ACC112 (cell line): ENCODE measurements around the gene E2F4.

ENCODE experiments used
- H2AFZ ChIP-seq: fragments of 200-600 bp; sonication (generic); one replicate; pipeline ENCODE4 v1.6.0; 2017; ENCODE audit warnings: antibody characterized with exemption, low read length; ENCODE audit not compliant: unreplicated experiment
- H3K27ac ChIP-seq: fragments of 200-600 bp; sonication (generic); 2 replicates; pipeline ENCODE4 v1.5.1; 2014; ENCODE audit warnings: low read depth, mild to moderate bottlenecking, antibody characterized with exemption, low read length, moderate library complexity
- H3K27me3 ChIP-seq: fragments of 200-600 bp; sonication (generic); 2 replicates; pipeline ENCODE4 v1.6.1; 2014; ENCODE audit warnings: mild to moderate bottlenecking, antibody characterized with exemption, low read length, moderate library complexity, mixed read lengths; ENCODE audit not compliant: insufficient read depth
- H3K36me3 ChIP-seq: fragments of 200-600 bp; sonication (generic); 2 replicates; pipeline ENCODE4 v1.6.1; 2016; ENCODE audit warnings: mild to moderate bottlenecking, antibody characterized with exemption, low read length, moderate library complexity, mixed read lengths; ENCODE audit not compliant: insufficient read depth
- H3K4me1 ChIP-seq: fragments of 200-600 bp; sonication (generic); one replicate; pipeline ENCODE4 v1.6.1; 2016; ENCODE audit warnings: low read length, mixed read lengths; ENCODE audit not compliant: insufficient read depth, unreplicated experiment, control insufficient read depth
- H3K4me3 ChIP-seq: fragments of 200-600 bp; sonication (generic); 2 replicates; pipeline ENCODE4 v1.5.1; 2014; ENCODE audit warnings: mild to moderate bottlenecking, low read depth, low read length
- H3K79me2 ChIP-seq: fragments of 200-600 bp; sonication (generic); one replicate; pipeline ENCODE4 v1.6.0; 2016; ENCODE audit warnings: low read length; ENCODE audit not compliant: control insufficient read depth, unreplicated experiment, insufficient read depth

Gene E2F4

GRCh38 chr16:67213197-67214019 lies 21.5 kb downstream of the E2F4 start:
- H3K79me2 ChIP-seq = no peaks in the 10 kb centered on the region
- H3K4me3 ChIP-seq = no peak overlapping the region
- no peaks in the 10 kb centered on the region for H3K36me3 ChIP-seq
- no peak overlapping the region for H3K27ac ChIP-seq
- H2AFZ ChIP-seq = no peak overlapping the region
- no peaks in the 10 kb centered on the region for H3K27me3 ChIP-seq
- peaks cover 9% of the 10 kb centered on the region for H3K4me1 ChIP-seq

GRCh38 chr16:67215706-67216105 lies 23.8 kb downstream of the E2F4 start:
- Histone ChIP-seq H3K36me3 (no peaks in the 10 kb centered on the region), H2AFZ (no peak overlapping the region), H3K27ac (no peak overlapping the region), H3K4me3 (no peak overlapping the region), H3K79me2 (no peaks in the 10 kb centered on the region), H3K27me3 (no peaks in the 10 kb centered on the region), H3K4me1 (peaks cover 7% of the 10 kb centered on the region)

GRCh38 chr16:67216612-67217490 lies 24.9 kb downstream of the E2F4 start:
- H3K36me3 ChIP-seq = no peaks in the 10 kb centered on the region
- H3K4me1 ChIP-seq = peaks cover 7% of the 10 kb centered on the region
- no peaks in the 10 kb centered on the region for H3K79me2 ChIP-seq
- no peak overlapping the region for H3K27ac ChIP-seq
- no peaks in the 10 kb centered on the region for H3K27me3 ChIP-seq
- no peak overlapping the region for H3K4me3 ChIP-seq
- no peak overlapping the region for H2AFZ ChIP-seq

GRCh38 chr16:67223992-67224391 lies 32.0 kb downstream of the E2F4 start:
- H2AFZ ChIP-seq = no peak overlapping the region
- H3K27ac ChIP-seq = no peak overlapping the region
- peaks cover 22% of the 10 kb centered on the region for H3K4me1 ChIP-seq
- no peaks in the 10 kb centered on the region for H3K27me3 ChIP-seq
- no peaks in the 10 kb centered on the region for H3K36me3 ChIP-seq
- H3K79me2 ChIP-seq = peaks cover 27% of the 10 kb centered on the region
- no peak overlapping the region for H3K4me3 ChIP-seq

- H3K4me3 ChIP-seq = peak overlapping the region; percentile 96
- peak overlapping the region; percentile 83 for H2AFZ ChIP-seq
- no peaks in the 10 kb centered on the region for H3K27me3 ChIP-seq
- H3K36me3 ChIP-seq = 0 out of 2 replicates have a peak, but pooled peaks cover 6% of the 10 kb centered on the region
- peaks cover 22% of the 10 kb centered on the region for H3K4me1 ChIP-seq
- peaks cover 27% of the 10 kb centered on the region for H3K79me2 ChIP-seq
- peak overlapping the region; percentile 2; the same call in 1 of the 2 replicates for H3K27ac ChIP-seq
Observed at GRCh38 chr16:67226295-67226803, 34.4 kb downstream of the E2F4 start.

GRCh38 chr16:67226804-67227566 lies 35.0 kb downstream of the E2F4 start, which contains the start of gene TMEM208:
Gene TMEM208 (plus strand): TSS chr16:67227130. CDS start chr16:67227219, 89 bp downstream.
- H3K36me3 ChIP-seq = peaks cover 11% of the 10 kb centered on the region; the same call in 1 of the 2 replicates
- peak within 1 kb of the TSS; percentile 83 for H2AFZ ChIP-seq
- peak within 1 kb of the TSS; percentile 72 for H3K27ac ChIP-seq
- H3K4me3 ChIP-seq = peak within 1 kb of the TSS; percentile 96
- no peaks in the 10 kb centered on the region for H3K27me3 ChIP-seq
- peaks cover 30% of the 10 kb centered on the region for H3K79me2 ChIP-seq
- H3K4me1 ChIP-seq = peaks cover 22% of the 10 kb centered on the region

GRCh38 chr16:67227567-67227921 lies 35.6 kb downstream of the E2F4 start:
- peak overlapping the region; percentile 96 for H3K4me3 ChIP-seq
- H3K36me3 ChIP-seq = peaks cover 11% of the 10 kb centered on the region; the same call in 1 of the 2 replicates
- no peaks in the 10 kb centered on the region for H3K27me3 ChIP-seq
- peaks cover 30% of the 10 kb centered on the region for H3K79me2 ChIP-seq
- peak overlapping the region; percentile 72 for H3K27ac ChIP-seq
- peaks cover 22% of the 10 kb centered on the region for H3K4me1 ChIP-seq
- H2AFZ ChIP-seq = no peak overlapping the region

- Histone ChIP-seq H3K27me3 (no peaks in the 10 kb centered on the region), H2AFZ (no peak overlapping the region), H3K27ac (peak overlapping the region; percentile 72; the same call in 1 of the 2 replicates), H3K79me2 (peaks cover 30% of the 10 kb centered on the region), H3K4me3 (peak overlapping the region; percentile 96), H3K36me3 (peaks cover 11% of the 10 kb centered on the region; the same call in 1 of the 2 replicates), H3K4me1 (peaks cover 22% of the 10 kb centered on the region)
Observed at GRCh38 chr16:67228034-67228785, 36.3 kb downstream of the E2F4 start.

GRCh38 chr16:67228905-67229304 lies 37.0 kb downstream of the E2F4 start:
- Histone ChIP-seq H3K27ac (no peak overlapping the region), H2AFZ (no peak overlapping the region), H3K79me2 (peaks cover 30% of the 10 kb centered on the region), H3K4me1 (peaks cover 22% of the 10 kb centered on the region), H3K27me3 (no peaks in the 10 kb centered on the region), H3K4me3 (no peak overlapping the region; the same call in 1 of the 2 replicates), H3K36me3 (peaks cover 11% of the 10 kb centered on the region; the same call in 1 of the 2 replicates)
